Hepatocyte (in vitro differentiated cells): ENCODE measurements around the gene KDM5D. TPM values are rescaled to one million over a fixed set of nuclear protein-coding genes. Genes with fewer than 3 reads are reported as not detected.

Source experiments
- DNase-seq: peaks from one replicate; pipeline ENCODE4 v3.0.0-alpha.2; 2016; ENCODE audit warnings: low spot score
- H2AFZ ChIP-seq: fragments of 200-600 bp; sonication (generic); 2 replicates; pipeline ENCODE4 v1.6.0; 2016; ENCODE audit warnings: antibody characterized with exemption, mild to moderate bottlenecking
- H3K27ac ChIP-seq: fragments of 200-600 bp; sonication (generic); 2 replicates; pipeline ENCODE4 v1.5.1; 2016; ENCODE audit warnings: mild to moderate bottlenecking
- H3K27me3 ChIP-seq: fragments of 200-600 bp; sonication (generic); 2 replicates; pipeline ENCODE4 v1.6.1; 2016
- H3K36me3 ChIP-seq: fragments of 200-600 bp; sonication (generic); replicated peaks from 2 replicates; pipeline ENCODE4 v1.5.1; 2016; ENCODE audit warnings: low read depth; ENCODE audit not compliant: insufficient read depth
- H3K4me1 ChIP-seq: fragments of 200-600 bp; sonication (generic); 2 replicates; pipeline ENCODE4 v1.5.1; 2016; ENCODE audit warnings: mild to moderate bottlenecking, moderate library complexity; ENCODE audit not compliant: insufficient read depth
- H3K4me2 ChIP-seq: fragments of 200-600 bp; sonication (generic); 2 replicates; pipeline ENCODE4 v1.6.0; 2016
- H3K4me3 ChIP-seq: fragments of 200-600 bp; sonication (generic); 2 replicates; pipeline ENCODE4 v1.5.1; 2016; ENCODE audit warnings: mild to moderate bottlenecking
- H3K79me2 ChIP-seq: fragments of 200-600 bp; sonication (generic); 2 replicates; pipeline ENCODE4 v1.6.0; 2017; ENCODE audit warnings: mild to moderate bottlenecking
- H3K9me2 ChIP-seq: fragments of 200-600 bp; sonication (generic); replicated peaks from 2 replicates; pipeline ENCODE4 v1.6.0; 2017; ENCODE audit warnings: mild to moderate bottlenecking; ENCODE audit not compliant: insufficient read depth
- H3K9me3 ChIP-seq: fragments of 200-600 bp; sonication (generic); 2 replicates; pipeline ENCODE4 v1.5.1; 2016; ENCODE audit warnings: low read depth, mild to moderate bottlenecking
- H4K20me1 ChIP-seq: fragments of 200-600 bp; sonication (generic); 2 replicates; pipeline ENCODE4 v1.6.0; 2016; ENCODE audit warnings: mild to moderate bottlenecking; ENCODE audit not compliant: insufficient read depth, poor library complexity, severe bottlenecking
- EZH2 ChIP-seq: fragments of 200-600 bp; sonication (generic); IDR thresholded peaks from 2 replicates; pipeline ENCODE4 v1.6.1; 2016; ENCODE audit warnings: antibody characterized with exemption, mild to moderate bottlenecking, borderline replicate concordance
- EZH2phosphoT487 ChIP-seq: fragments of 200-600 bp; sonication (generic); IDR thresholded peaks from one replicate; pipeline ENCODE4 v1.6.1; 2018; ENCODE audit warnings: antibody characterized with exemption, mild to moderate bottlenecking, low read depth, moderate library complexity; ENCODE audit not compliant: unreplicated experiment, severe bottlenecking
- WGBS: methylation state at CpG from one replicate; pipeline ENCODE4 v1.1.6; 2016; ENCODE audit warnings: low lambda C conversion rate; ENCODE audit errors: missing lambda C conversion rate; 5-methylcytosine and 5-hydroxymethylcytosine counted together
- polyA plus RNA-seq: library from polyadenylated mRNA; unstranded; fragments of >200 nt; fragmentation: Nextera tagmentation; extraction: Ambion mirVana; gene quantifications from 2 replicates; pipeline ENCODE4 v1.2.1, GENCODE V29; 2016
- total RNA-seq: library from RNA; depleted of rRNA; stranded (reverse); fragments of >200 nt; gene quantifications from 2 replicates; pipeline ENCODE4 v1.2.3, GENCODE V29; 2014
- TF ChIP-seq, protein P1 (sequence below): fragments of 200-600 bp; sonication (generic); IDR thresholded peaks from 2 replicates; pipeline ENCODE4 v1.5.1; 2016; ENCODE audit warnings: antibody characterized with exemption, mild to moderate bottlenecking; ENCODE audit not compliant: poor library complexity

Gene KDM5D
- total and polyA plus RNA-seq, 2 experiments from 2014 or later = not detected

GRCh38 chrY:19734425-19734824 is 10.1 kb downstream of the KDM5D start:
- no peak for TF ChIP-seq EZH2
- no peak for TF ChIP-seq EZH2phosphoT487
- TF ChIP-seq, protein P1, sequence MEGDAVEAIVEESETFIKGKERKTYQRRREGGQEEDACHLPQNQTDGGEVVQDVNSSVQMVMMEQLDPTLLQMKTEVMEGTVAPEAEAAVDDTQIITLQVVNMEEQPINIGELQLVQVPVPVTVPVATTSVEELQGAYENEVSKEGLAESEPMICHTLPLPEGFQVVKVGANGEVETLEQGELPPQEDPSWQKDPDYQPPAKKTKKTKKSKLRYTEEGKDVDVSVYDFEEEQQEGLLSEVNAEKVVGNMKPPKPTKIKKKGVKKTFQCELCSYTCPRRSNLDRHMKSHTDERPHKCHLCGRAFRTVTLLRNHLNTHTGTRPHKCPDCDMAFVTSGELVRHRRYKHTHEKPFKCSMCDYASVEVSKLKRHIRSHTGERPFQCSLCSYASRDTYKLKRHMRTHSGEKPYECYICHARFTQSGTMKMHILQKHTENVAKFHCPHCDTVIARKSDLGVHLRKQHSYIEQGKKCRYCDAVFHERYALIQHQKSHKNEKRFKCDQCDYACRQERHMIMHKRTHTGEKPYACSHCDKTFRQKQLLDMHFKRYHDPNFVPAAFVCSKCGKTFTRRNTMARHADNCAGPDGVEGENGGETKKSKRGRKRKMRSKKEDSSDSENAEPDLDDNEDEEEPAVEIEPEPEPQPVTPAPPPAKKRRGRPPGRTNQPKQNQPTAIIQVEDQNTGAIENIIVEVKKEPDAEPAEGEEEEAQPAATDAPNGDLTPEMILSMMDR = no peak
- Histone ChIP-seq H3K9me3 (no peaks in the 10 kb centered on the region), H2AFZ (no peak overlapping the region), H4K20me1 (no peaks in the 10 kb centered on the region), H3K9me2 (no peaks in the 10 kb centered on the region), H3K36me3 (no peaks in the 10 kb centered on the region), H3K4me2 (no peak overlapping the region), H3K27ac (no peak overlapping the region), H3K27me3 (no peaks in the 10 kb centered on the region), H3K79me2 (no peaks in the 10 kb centered on the region), H3K4me1 (no peaks in the 10 kb centered on the region), H3K4me3 (no peak overlapping the region)
- no peak for DNase-seq
- whole genome bisulfite sequencing = no CpG with 5 or more reads among the region's 1 CpG

GRCh38 chrY:19717950-19718349 is 26.6 kb downstream of the KDM5D start:
- no peak for DNase-seq
- TF ChIP-seq EZH2phosphoT487 = no peak
- TF ChIP-seq, protein P1 = no peak
- no peak for TF ChIP-seq EZH2
- H3K36me3 ChIP-seq = no peaks in the 10 kb centered on the region

DNA sequence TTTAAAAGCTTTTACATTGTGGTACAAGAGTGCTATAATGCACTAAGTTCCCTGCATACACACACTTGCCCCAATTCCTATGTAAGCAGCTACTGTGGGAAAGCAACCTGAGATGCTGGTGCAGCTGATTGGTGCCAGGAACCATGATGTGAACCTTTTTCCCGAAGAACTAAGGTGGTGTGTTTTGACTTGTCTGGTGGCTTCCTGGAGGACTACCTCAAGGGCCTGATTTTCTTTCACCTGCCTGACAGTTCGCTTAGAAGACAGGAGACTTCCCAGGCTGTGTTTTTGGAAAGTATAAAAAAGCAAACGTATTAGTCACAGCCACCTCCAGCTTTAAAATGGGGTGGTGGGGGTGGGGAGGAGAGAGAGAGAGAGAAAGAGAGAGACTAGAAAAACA is 27.4 kb downstream of the KDM5D start:
- Histone ChIP-seq H4K20me1 (no peaks in the 10 kb centered on the region), H3K9me2 (no peaks in the 10 kb centered on the region), H3K36me3 (no peaks in the 10 kb centered on the region), H3K79me2 (no peaks in the 10 kb centered on the region), H3K4me2 (no peak overlapping the region), H3K9me3 (no peaks in the 10 kb centered on the region), H2AFZ (no peak overlapping the region), H3K4me3 (no peak overlapping the region), H3K27me3 (no peaks in the 10 kb centered on the region), H3K4me1 (no peaks in the 10 kb centered on the region), H3K27ac (no peak overlapping the region)
- no CpG with 5 or more reads among the region's 3 CpGs for WGBS
- TF ChIP-seq EZH2phosphoT487 (no peak), EZH2 (no peak)
- no peak for DNase-seq

More at GRCh38 chrY:19717950-19718349, 26.6 kb downstream of the KDM5D start:
- no peaks in the 10 kb centered on the region for H3K79me2 ChIP-seq
- H3K27ac ChIP-seq = no peak overlapping the region
- H4K20me1 ChIP-seq = no peaks in the 10 kb centered on the region
- no peaks in the 10 kb centered on the region for H3K4me1 ChIP-seq
- H2AFZ ChIP-seq = no peak overlapping the region
- H3K4me2 ChIP-seq = no peak overlapping the region
- no peaks in the 10 kb centered on the region for H3K27me3 ChIP-seq
- no peaks in the 10 kb centered on the region for H3K9me3 ChIP-seq
- H3K9me2 ChIP-seq = no peaks in the 10 kb centered on the region
- H3K4me3 ChIP-seq = no peak overlapping the region

- no peaks in the 10 kb centered on the region for H3K4me1 ChIP-seq
- no peak overlapping the region for H3K4me3 ChIP-seq
- no peaks in the 10 kb centered on the region for H3K27me3 ChIP-seq
- no peak overlapping the region for H3K27ac ChIP-seq
- WGBS = no CpG with 5 or more reads among the region's 5 CpGs
- no peaks in the 10 kb centered on the region for H4K20me1 ChIP-seq
- H3K9me2 ChIP-seq = no peaks in the 10 kb centered on the region
- no peaks in the 10 kb centered on the region for H3K36me3 ChIP-seq
- H3K79me2 ChIP-seq = no peaks in the 10 kb centered on the region
- TF ChIP-seq EZH2phosphoT487 = no peak
- TF ChIP-seq, protein P1 = no peak
- no peak for TF ChIP-seq EZH2
- H3K9me3 ChIP-seq = no peaks in the 10 kb centered on the region
- no peak overlapping the region for H3K4me2 ChIP-seq
- DNase-seq = no peak
- no peak overlapping the region for H2AFZ ChIP-seq
Measured at GRCh38 chrY:19715226-19715625, 29.3 kb downstream of the KDM5D start.
